ENCODE measurements around the gene GTF3C2.
"Not testable (repeated sequence)": the region's sequence is repeated elsewhere in the genome, so short reads cannot be mapped to it uniquely, and the experiment has no call there.

Gene GTF3C2

DNA sequence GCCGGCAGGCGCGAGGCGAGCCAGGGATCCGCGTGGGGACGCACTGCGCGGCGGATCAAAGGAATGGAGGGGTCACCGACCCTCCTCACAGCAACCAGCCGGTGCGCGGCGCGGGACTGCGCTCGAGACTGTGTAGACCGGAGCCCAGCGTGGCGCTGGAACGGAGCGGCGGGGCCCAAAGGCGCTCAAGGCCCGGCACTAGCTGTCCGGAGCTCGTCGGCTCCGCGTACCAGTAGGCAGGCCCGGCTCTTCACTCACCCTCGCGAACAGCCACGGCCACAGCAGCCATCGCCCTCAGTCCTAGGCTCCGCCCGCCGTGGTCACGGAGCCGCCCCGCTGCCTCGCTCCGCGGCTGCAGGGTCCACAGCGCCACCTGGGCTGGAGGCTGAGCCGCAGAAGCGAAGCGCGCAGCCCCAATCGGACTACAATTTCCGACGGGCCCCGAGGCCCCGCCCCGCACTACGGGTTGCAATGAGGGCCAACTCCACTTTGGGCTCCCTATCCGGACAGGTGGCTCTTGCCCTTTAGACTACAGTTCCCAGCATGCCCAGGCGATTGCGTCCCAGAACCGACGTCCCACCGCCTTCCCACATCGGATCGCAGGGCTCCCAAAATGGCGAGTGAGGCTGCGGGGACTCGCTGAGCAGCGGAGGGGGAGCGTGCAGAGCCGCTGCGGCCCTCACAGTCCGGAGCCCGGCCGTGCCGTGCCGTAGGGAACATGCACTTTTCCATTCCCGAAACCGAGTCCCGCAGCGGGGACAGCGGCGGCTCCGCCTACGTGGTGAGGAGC is 13.7 kb upstream of the GTF3C2 start, which contains the start of the genes EIF2B4 and SNX17:
TSS of gene EIF2B4 (minus strand) at position 313 of the 790 bp plus-strand sequence. CDS start at position 289, 24 bp downstream.
TSS of gene SNX17 (plus strand) at position 591 of the 790 bp plus-strand sequence. CDS start at position 719, 128 bp downstream.
- peak within 1 kb of the TSS; percentile 89 for H3K27ac ChIP-seq (ENCODE audit: low read length)
- peaks cover 52 to 69% of the 10 kb centered on the region in 2 donors for H3K36me3 ChIP-seq (ENCODE audit: control insufficient read depth in 1 of 2, insufficient read depth in 2 of 2, low read length in 2 of 2)
- peak within 1 kb of the TSS; percentile 86 to 97 for H3K4me3 ChIP-seq (ENCODE audit: low read depth in 1 of 2, low read length in 2 of 2)
- no peaks in the 10 kb centered on the region for H3K9me3 ChIP-seq (ENCODE audit: control insufficient read depth in 1 of 2, low read length in 2 of 2)
- H3K27me3 ChIP-seq (ENCODE audit: low read depth, low read length) = no peaks in the 10 kb centered on the region
- peaks cover 18 to 32% of the 10 kb centered on the region in 2 donors for H3K4me1 ChIP-seq (ENCODE audit: control insufficient read depth in 1 of 2, insufficient read depth in 2 of 2, low read length in 2 of 2)

DNA sequence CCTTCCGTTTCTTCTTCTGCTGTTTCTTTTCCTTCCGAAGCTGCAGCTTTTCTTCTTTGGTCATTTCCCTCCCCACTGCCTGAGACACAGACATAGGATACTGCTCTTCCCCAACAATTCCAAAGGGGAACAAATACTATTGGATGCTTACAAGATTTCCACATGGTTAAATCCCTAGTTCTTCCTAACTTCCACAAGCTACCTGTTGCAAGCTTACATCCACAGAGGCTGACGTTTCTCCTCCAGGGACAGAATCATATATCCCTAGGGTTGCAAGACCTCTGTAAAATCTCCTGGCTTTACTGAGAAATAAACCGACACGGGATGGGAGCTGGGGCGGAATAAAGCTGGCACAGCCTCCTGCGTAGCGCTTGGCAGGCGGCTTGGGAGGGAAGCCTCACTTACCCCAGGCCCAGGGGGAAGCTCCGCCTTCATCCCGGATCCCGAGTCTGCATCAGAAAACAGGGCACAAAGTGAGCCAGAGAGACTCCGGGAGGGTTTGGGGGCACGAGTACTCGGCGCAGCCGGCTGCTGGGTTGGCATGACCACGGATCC is 13.0 kb upstream of the GTF3C2 start:
- peak overlapping the region; percentile 82 for H3K27ac ChIP-seq (ENCODE audit: low read length)
- H3K4me1 ChIP-seq (ENCODE audit: control insufficient read depth in 1 of 2, insufficient read depth in 2 of 2, low read length in 2 of 2) = peaks cover 18 to 32% of the 10 kb centered on the region in 2 donors
- no peaks in the 10 kb centered on the region for H3K27me3 ChIP-seq (ENCODE audit: low read depth, low read length)
- peak overlapping the region; percentile 86 to 97 for H3K4me3 ChIP-seq (ENCODE audit: low read depth in 1 of 2, low read length in 2 of 2)
- H3K36me3 ChIP-seq (ENCODE audit: control insufficient read depth in 1 of 2, insufficient read depth in 2 of 2, low read length in 2 of 2) = peaks cover 49 to 64% of the 10 kb centered on the region in 2 donors
- H3K9me3 ChIP-seq (ENCODE audit: control insufficient read depth in 1 of 2, low read length in 2 of 2) = no peaks in the 10 kb centered on the region

DNA sequence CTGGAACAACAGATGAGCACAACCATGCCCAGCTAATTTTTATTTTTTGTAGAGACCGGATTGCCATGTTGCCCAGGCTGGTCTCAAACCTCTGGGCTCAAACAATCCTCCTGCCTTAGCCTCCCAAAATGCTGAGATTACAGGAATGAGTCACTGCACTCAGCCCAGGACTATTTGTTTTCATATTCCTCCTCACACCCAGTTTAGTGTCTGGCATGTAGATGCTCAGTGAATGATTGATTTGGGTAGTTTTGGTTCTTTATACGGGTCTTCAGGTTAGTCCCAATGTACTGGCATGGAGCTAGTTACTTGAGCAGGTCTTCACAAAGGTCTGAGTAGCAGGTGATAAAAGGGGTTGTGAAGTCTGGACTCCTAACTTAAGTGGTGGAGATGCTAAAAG is 7.4 kb upstream of the GTF3C2 start:
- H3K27ac ChIP-seq (ENCODE audit: low read length) = no peak overlapping the region
- H3K27me3 ChIP-seq (ENCODE audit: low read depth, low read length) = no peaks in the 10 kb centered on the region
- no peak overlapping the region for H3K4me3 ChIP-seq (ENCODE audit: low read depth in 1 of 2, low read length in 2 of 2)
- H3K36me3 ChIP-seq (ENCODE audit: control insufficient read depth in 1 of 2, insufficient read depth in 2 of 2, low read length in 2 of 2) = peaks cover 38 to 48% of the 10 kb centered on the region in 2 donors
- H3K4me1 ChIP-seq (ENCODE audit: control insufficient read depth in 1 of 2, insufficient read depth in 2 of 2, low read length in 2 of 2) = peaks cover 4 to 6% of the 10 kb centered on the region in 2 donors
- H3K9me3 ChIP-seq (ENCODE audit: control insufficient read depth in 1 of 2, low read length in 2 of 2) = no peaks in the 10 kb centered on the region

DNA sequence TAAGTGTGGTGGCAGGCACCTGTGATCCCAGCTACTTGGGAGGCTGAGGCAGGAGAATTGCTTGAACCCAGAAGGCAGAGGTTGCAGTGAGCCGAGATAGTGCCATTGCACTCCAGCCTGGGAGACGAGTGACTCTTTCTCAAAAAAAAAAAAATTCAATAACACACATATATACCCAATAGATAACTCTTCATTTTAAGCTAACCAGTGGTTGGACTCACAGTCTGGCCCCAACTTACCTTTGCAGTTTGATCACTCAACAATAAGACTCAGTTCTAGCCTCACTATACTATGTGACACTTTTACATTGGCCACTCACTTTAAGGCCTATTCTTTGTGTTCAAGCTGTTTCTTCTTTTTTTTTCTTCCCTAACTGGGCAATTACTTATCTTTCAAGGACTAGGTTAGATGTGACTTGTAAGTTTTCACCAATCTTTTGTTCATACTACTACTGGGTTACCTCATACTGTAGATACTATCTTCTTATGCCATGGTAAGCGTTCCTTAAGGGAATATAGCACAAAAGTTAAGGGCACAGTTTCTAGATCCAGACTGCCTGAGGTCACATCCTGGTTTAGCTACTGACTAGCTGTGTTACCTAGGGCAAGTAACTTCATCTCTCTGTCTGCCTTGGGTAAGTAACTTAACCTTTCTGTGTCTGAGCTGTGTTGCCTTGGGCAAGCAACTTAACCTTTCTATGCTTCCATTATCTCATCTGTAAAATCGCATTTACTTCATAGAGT is 6.3 kb upstream of the GTF3C2 start:
- Histone ChIP-seq H3K36me3 (ENCODE audit: control insufficient read depth in 1 of 2, insufficient read depth in 2 of 2, low read length in 2 of 2) (peaks cover 31 to 38% of the 10 kb centered on the region in 2 donors), H3K4me3 (ENCODE audit: low read depth in 1 of 2, low read length in 2 of 2) (no peak overlapping the region), H3K9me3 (ENCODE audit: control insufficient read depth in 1 of 2, low read length in 2 of 2) (no peaks in the 10 kb centered on the region), H3K27me3 (ENCODE audit: low read depth, low read length) (no peaks in the 10 kb centered on the region), H3K4me1 (ENCODE audit: control insufficient read depth in 1 of 2, insufficient read depth in 2 of 2, low read length in 2 of 2) (no peaks in the 10 kb centered on the region), H3K27ac (ENCODE audit: low read length) (no peak overlapping the region)

DNA sequence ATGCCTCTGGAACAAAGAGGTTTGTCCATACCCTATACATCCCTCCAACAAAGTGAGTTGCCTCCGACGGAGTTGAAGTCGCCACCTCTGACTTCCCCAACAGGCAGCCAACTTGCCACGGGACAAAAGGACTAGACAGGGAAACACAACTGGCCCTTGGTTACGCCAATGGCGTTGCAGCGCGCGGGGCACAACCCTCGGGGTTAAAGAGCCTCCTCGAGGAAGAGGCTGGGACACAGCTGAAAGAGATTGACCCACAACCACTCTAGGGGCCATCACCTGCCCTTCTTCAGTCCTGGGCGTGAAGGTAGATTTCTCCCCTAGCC is 545 bp downstream of the GTF3C2 start:
- peaks cover 5 to 23% of the 10 kb centered on the region in 2 donors for H3K4me1 ChIP-seq (ENCODE audit: control insufficient read depth in 1 of 2, insufficient read depth in 2 of 2, low read length in 2 of 2)
- H3K27ac ChIP-seq (ENCODE audit: low read length) = peak overlapping the region; percentile 95
- H3K36me3 ChIP-seq (ENCODE audit: control insufficient read depth in 1 of 2, insufficient read depth in 2 of 2, low read length in 2 of 2) = peaks cover 0 to 5% of the 10 kb centered on the region in 2 donors
- H3K9me3 ChIP-seq (ENCODE audit: control insufficient read depth in 1 of 2, low read length in 2 of 2) = no peaks in the 10 kb centered on the region
- H3K4me3 ChIP-seq (ENCODE audit: low read depth in 1 of 2, low read length in 2 of 2) = peak overlapping the region; percentile 99 to 100
- no peaks in the 10 kb centered on the region for H3K27me3 ChIP-seq (ENCODE audit: low read depth, low read length)

DNA sequence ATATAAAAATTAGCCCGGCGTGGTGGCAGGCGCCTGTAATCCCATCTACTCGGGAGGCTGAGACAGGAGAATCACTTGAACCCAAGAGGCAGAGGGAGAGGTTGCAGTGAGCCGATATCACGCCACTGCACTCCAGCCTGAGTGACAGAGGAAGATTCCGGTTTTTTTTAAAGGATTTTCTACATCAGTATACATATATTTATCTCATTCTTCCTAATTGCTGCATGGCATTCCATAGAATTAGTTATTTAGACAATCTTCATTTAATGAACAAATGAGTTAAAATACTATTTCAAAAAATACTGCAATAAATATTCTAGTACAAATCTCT is 2.0 kb downstream of the GTF3C2 start:
- no peak overlapping the region for H3K27ac ChIP-seq (ENCODE audit: low read length)
- H3K36me3 ChIP-seq (ENCODE audit: control insufficient read depth in 1 of 2, insufficient read depth in 2 of 2, low read length in 2 of 2) = peaks cover 4 to 5% of the 10 kb centered on the region in 2 donors
- no peak overlapping the region for H3K4me3 ChIP-seq (ENCODE audit: low read depth in 1 of 2, low read length in 2 of 2)
- no peaks in the 10 kb centered on the region for H3K9me3 ChIP-seq (ENCODE audit: control insufficient read depth in 1 of 2, low read length in 2 of 2)
- H3K4me1 ChIP-seq (ENCODE audit: control insufficient read depth in 1 of 2, insufficient read depth in 2 of 2, low read length in 2 of 2) = peaks cover 5 to 23% of the 10 kb centered on the region in 2 donors
- no peaks in the 10 kb centered on the region for H3K27me3 ChIP-seq (ENCODE audit: low read depth, low read length)

DNA sequence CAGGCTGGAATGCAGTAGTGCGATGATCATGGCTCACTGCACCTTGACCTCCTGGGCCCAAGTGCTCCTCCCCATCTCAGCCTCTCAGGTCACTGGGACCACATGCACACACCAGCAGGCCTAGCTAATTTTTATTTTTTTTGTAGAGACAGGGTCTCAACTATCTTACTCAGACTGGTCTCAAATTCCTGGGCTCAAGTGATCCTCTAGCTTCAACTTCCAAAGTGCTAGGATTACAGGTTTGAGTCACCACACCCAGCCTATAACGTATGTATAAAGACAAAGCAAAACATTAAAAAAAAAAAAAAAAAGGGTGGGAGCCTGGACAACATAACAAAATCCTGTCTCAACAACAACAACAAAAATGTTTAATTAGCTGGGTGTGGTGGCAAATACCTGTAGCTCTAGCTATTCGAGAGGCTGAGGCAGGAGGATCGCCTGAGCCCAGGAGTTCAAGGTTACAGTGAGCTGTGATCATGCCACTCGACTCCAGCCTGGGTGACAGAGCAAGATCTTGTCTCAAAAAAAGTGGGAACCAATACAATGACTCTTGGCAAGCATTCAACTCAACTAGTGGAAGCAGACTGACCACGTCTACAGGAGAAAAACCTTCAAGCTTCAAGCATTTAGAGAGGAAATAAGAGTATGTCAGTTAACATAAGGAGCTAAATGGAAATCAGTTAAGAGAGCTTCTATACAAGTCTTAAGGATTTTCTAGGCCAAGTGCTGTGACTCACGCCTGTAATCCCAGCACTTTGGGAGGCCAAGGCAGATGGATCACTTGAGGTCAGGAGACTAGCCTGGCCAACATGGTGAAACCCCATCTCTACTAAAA is 2.6 kb downstream of the GTF3C2 start:
- H3K9me3 ChIP-seq (ENCODE audit: control insufficient read depth in 1 of 2, low read length in 2 of 2) = no peaks in the 10 kb centered on the region
- no peak overlapping the region for H3K4me3 ChIP-seq (ENCODE audit: low read depth in 1 of 2, low read length in 2 of 2)
- H3K27ac ChIP-seq (ENCODE audit: low read length) = no peak overlapping the region
- no peaks in the 10 kb centered on the region for H3K27me3 ChIP-seq (ENCODE audit: low read depth, low read length)
- peaks cover 5 to 23% of the 10 kb centered on the region in 2 donors for H3K4me1 ChIP-seq (ENCODE audit: control insufficient read depth in 1 of 2, insufficient read depth in 2 of 2, low read length in 2 of 2)
- H3K36me3 ChIP-seq (ENCODE audit: control insufficient read depth in 1 of 2, insufficient read depth in 2 of 2, low read length in 2 of 2) = peaks cover 4 to 5% of the 10 kb centered on the region in 2 donors

DNA sequence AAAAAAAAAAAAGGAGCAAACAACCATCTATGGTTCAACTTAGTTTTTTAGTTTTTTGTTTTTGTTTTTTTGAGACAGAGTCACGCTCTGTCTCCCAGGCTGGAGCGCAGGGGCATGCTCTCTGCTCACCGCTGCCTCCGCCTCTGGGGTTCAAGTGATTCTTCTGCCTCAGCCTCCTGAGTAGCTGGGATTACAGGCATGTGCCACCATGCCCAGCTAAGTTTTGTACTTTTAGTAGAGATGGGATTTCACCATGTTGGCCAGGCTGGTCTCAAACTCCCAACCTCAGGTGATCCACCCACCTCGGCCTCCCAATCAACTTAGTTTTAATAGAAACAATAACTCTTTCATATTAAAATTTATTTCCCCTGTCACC is 3.2 kb downstream of the GTF3C2 start:
- not testable (repeated sequence) for H3K27me3 ChIP-seq (ENCODE audit: low read depth, low read length); H3K27ac ChIP-seq (ENCODE audit: low read length); H3K4me3 ChIP-seq (ENCODE audit: low read depth in 1 of 2, low read length in 2 of 2); H3K36me3 ChIP-seq (ENCODE audit: control insufficient read depth in 1 of 2, insufficient read depth in 2 of 2, low read length in 2 of 2); H3K9me3 ChIP-seq (ENCODE audit: control insufficient read depth in 1 of 2, low read length in 2 of 2)
- H3K4me1 ChIP-seq (ENCODE audit: control insufficient read depth in 1 of 2, insufficient read depth in 2 of 2, low read length in 2 of 2) = peaks cover 5 to 23% of the 10 kb centered on the region in 2 donors

DNA sequence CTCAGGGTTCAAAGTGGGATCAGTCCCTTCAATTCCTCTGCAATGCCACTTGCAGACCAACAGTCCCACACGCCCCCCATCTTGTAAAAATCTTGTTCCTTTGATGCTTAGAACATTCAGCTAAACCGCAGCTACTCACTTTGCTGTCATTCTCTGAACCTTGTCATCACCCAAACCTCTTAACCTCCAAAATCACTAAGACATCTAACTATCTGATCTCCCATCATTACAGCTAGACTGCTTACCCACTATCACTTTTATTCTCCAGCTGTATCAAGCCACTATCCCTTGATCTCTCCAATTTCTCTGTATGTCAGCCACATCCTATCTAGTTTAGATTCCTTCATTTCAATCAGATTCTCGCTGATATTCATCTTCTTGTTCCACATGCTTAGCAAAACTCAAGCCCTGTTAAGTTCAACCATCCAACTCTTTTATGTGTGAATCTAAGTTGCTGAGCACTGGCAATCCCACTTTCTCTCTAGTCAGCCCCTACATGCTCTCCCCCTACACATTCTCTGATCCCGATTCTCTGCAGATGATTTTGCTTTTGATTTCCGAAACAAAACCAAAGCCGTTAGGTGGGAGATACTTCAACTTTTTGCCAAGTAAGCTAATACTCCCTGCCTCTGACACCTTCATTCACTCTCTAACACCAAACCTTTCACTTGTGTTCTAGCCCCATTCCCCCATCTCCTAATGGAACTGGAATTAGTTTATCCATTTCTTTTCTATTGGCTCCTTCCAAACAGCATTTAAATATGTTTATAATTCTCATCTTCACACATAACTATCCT is 4.6 kb downstream of the GTF3C2 start:
- Histone ChIP-seq H3K9me3 (ENCODE audit: control insufficient read depth in 1 of 2, low read length in 2 of 2) (no peaks in the 10 kb centered on the region), H3K4me3 (ENCODE audit: low read depth in 1 of 2, low read length in 2 of 2) (no peak overlapping the region), H3K36me3 (ENCODE audit: control insufficient read depth in 1 of 2, insufficient read depth in 2 of 2, low read length in 2 of 2) (peaks cover 4 to 5% of the 10 kb centered on the region in 2 donors), H3K27ac (ENCODE audit: low read length) (no peak overlapping the region), H3K4me1 (ENCODE audit: control insufficient read depth in 1 of 2, insufficient read depth in 2 of 2, low read length in 2 of 2) (peaks cover 5 to 23% of the 10 kb centered on the region in 2 donors), H3K27me3 (ENCODE audit: low read depth, low read length) (no peaks in the 10 kb centered on the region)

DNA sequence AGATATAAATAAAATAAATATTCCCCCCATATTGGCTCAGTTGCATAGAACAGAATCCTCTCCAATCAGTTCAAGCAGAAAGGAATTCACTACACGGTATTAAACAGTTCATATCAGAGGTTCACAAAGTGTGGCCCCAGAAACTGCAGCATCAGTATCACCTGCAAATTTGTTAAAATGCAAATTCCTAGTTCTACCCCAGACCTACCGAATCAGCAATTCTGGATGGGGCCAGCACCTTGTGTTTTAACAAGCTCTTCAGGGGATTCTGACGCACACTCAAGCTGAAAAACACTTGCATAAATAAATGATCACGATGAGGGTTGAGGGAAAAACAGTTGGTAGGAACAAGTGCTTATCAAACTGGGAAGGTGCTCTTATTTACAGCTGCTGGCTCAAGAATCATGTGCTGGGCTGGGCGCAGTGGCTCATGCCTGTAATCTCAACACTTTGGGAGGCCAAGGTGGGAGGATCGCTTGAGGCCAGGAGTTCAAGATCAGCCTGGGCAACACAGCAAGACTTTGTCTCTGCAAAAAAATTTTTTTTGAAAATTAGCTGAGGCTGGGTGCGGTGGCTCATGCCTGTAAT is 6.4 kb downstream of the GTF3C2 start:
- peaks cover 0 to 4% of the 10 kb centered on the region in 2 donors for H3K36me3 ChIP-seq (ENCODE audit: control insufficient read depth in 1 of 2, insufficient read depth in 2 of 2, low read length in 2 of 2)
- H3K4me1 ChIP-seq (ENCODE audit: control insufficient read depth in 1 of 2, insufficient read depth in 2 of 2, low read length in 2 of 2) = peaks cover 0 to 16% of the 10 kb centered on the region in 2 donors
- no peaks in the 10 kb centered on the region for H3K27me3 ChIP-seq (ENCODE audit: low read depth, low read length)
- no peak overlapping the region for H3K27ac ChIP-seq (ENCODE audit: low read length)
- no peak overlapping the region for H3K4me3 ChIP-seq (ENCODE audit: low read depth in 1 of 2, low read length in 2 of 2)
- no peaks in the 10 kb centered on the region for H3K9me3 ChIP-seq (ENCODE audit: control insufficient read depth in 1 of 2, low read length in 2 of 2)

Data from muscle layer of duodenum (tissue), 2 donors.